ENCODE results near the gene PTPRK.

PTPRK gene

DNA sequence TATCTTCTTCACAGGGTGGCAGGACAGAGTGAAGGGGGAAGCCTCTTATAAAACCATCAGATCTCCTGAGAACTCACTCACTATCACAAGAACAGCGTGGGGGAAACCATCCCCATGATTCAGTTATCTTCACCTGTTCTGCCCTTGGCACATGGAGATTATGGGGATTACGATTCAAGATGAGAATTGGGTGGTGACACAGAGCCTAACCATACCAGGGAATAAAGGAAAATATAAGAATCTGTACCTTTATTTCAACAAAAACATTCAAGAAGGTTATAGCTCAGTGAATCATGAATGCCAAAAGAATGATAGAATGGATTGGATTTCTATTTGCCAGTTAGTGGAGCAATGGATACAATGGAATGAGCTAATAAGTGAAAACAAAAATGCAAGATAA lies 214.4 kb downstream of the PTPRK start:
- no peak overlapping the region for H3K4me3 ChIP-seq (ENCODE audit: low read length)
- no peaks in the 10 kb centered on the region for H3K9me3 ChIP-seq (ENCODE audit: control insufficient read depth, insufficient read depth, low read length)
- no CpG with 5 or more reads among the region's 2 CpGs for WGBS (ENCODE audit: insufficient coverage, insufficient read length)
- no peak overlapping the region for H3K27ac ChIP-seq (ENCODE audit: low read length)
- no peaks in the 10 kb centered on the region; the same call in 1 of the 2 replicates for H3K4me1 ChIP-seq (ENCODE audit: control insufficient read depth, insufficient read depth, low read length)
- DNase-seq (ENCODE audit: low read depth, low spot score), result no peak
- no peaks in the 10 kb centered on the region for H3K27me3 ChIP-seq (ENCODE audit: control insufficient read depth, insufficient read depth, low read length)
- no peaks in the 10 kb centered on the region for H3K36me3 ChIP-seq (ENCODE audit: control insufficient read depth, insufficient read depth, low read length)

DNA sequence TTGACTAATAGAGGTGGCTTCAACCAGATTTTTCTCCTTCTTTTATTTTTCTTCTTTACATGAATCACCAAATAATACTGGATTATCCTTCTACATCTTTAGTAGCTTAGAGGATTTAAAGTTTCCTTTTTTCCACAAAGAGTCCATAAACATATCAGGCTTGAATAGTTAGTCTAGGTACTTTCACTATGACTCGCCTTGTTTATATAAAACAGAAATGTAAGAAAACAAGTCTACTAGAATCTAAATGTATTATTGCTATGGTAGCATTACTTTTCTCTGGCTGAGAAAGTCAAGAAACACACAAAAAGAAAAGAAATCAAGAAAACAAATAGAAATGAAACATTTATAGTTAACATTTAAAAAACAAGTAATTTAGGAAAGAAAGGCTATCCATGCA lies 215.2 kb downstream of the PTPRK start:
- H3K27me3 ChIP-seq (ENCODE audit: control insufficient read depth, insufficient read depth, low read length), result no peaks in the 10 kb centered on the region
- WGBS (ENCODE audit: insufficient coverage, insufficient read length), result no CpG with 5 or more reads among the region's 1 CpG
- no peaks in the 10 kb centered on the region for H3K9me3 ChIP-seq (ENCODE audit: control insufficient read depth, insufficient read depth, low read length)
- H3K27ac ChIP-seq (ENCODE audit: low read length), result no peak overlapping the region
- H3K4me1 ChIP-seq (ENCODE audit: control insufficient read depth, insufficient read depth, low read length), result no peaks in the 10 kb centered on the region
- H3K36me3 ChIP-seq (ENCODE audit: control insufficient read depth, insufficient read depth, low read length), result no peaks in the 10 kb centered on the region
- DNase-seq (ENCODE audit: low read depth, low spot score), result no peak
- H3K4me3 ChIP-seq (ENCODE audit: low read length), result no peak overlapping the region

DNA sequence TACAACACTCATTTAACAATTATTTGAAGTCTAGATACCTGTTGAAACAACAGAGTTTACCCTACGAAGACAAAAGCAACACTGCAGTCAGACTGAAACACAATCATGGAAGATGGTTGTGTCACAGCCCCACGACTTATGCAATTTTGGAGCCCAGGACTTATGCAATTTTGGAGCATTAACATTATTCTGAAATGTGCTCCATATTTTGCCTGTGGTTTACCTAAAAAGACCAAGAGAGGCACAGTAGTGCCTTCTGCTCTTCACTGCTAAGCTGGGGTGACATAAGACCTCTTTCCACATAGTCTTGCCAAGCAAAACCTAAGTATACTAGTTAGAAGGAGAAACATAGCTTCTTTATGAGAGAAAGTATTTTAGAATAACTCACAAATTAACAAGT lies 216.5 kb downstream of the PTPRK start:
- Histone ChIP-seq H3K4me1 (ENCODE audit: control insufficient read depth, insufficient read depth, low read length) (no peaks in the 10 kb centered on the region), H3K9me3 (ENCODE audit: control insufficient read depth, insufficient read depth, low read length) (no peaks in the 10 kb centered on the region), H3K4me3 (ENCODE audit: low read length) (no peak overlapping the region), H3K27ac (ENCODE audit: low read length) (no peak overlapping the region), H3K36me3 (ENCODE audit: control insufficient read depth, insufficient read depth, low read length) (no peaks in the 10 kb centered on the region), H3K27me3 (ENCODE audit: control insufficient read depth, insufficient read depth, low read length) (no peaks in the 10 kb centered on the region)
- DNase-seq (ENCODE audit: low read depth, low spot score), result no peak
- WGBS (ENCODE audit: insufficient coverage, insufficient read length), result no CpG with 5 or more reads among the region's 2 CpGs

DNA sequence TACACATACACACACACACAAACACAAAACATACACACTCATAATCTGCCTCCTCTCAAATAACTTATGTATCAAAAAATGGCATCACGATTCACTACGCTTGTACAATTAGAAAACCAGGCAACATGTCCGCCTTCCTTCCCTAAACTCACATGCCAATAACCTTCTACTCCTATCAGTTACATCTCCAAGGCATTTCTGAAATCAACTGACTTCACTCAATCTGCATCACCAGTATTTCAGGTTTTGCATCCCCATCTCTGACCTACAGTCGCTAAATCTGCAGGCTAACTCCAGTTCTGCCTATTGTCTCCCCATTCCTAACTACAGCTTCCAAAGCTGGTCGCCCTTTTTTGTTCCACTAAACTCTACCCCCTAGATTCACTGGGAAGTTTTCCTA lies 217.5 kb downstream of the PTPRK start:
- no peaks in the 10 kb centered on the region for H3K36me3 ChIP-seq (ENCODE audit: control insufficient read depth, insufficient read depth, low read length)
- H3K4me3 ChIP-seq (ENCODE audit: low read length), result no peak overlapping the region
- no peak overlapping the region for H3K27ac ChIP-seq (ENCODE audit: low read length)
- WGBS (ENCODE audit: insufficient coverage, insufficient read length), result 100% methylated on average over 2 of the region's 5 CpGs
- H3K9me3 ChIP-seq (ENCODE audit: control insufficient read depth, insufficient read depth, low read length), result no peaks in the 10 kb centered on the region
- no peak for DNase-seq (ENCODE audit: low read depth, low spot score)
- no peaks in the 10 kb centered on the region for H3K4me1 ChIP-seq (ENCODE audit: control insufficient read depth, insufficient read depth, low read length)
- H3K27me3 ChIP-seq (ENCODE audit: control insufficient read depth, insufficient read depth, low read length), result no peaks in the 10 kb centered on the region

DNA sequence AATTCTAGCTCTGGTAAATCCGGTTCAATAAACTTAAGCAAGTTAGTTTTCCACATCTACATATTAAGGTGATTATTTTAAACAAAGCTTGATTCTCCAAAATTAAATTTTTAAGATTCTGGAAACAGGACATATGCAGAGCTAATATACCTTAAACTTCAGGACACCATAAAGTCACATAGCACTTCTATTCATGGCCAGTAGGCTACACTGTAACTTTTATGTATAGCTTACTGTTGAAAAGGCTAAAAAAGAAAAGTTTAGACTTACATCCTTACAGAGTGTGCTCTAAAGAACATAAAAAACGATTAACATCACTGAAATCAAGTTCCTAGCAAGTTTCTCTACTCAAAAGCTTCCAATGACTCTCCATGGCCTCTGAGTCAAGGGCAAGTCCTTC lies 224.7 kb downstream of the PTPRK start:
- H3K4me3 ChIP-seq (ENCODE audit: low read length), result no peak overlapping the region
- no peak for DNase-seq (ENCODE audit: low read depth, low spot score)
- no peaks in the 10 kb centered on the region for H3K4me1 ChIP-seq (ENCODE audit: control insufficient read depth, insufficient read depth, low read length)
- no peaks in the 10 kb centered on the region for H3K27me3 ChIP-seq (ENCODE audit: control insufficient read depth, insufficient read depth, low read length)
- H3K9me3 ChIP-seq (ENCODE audit: control insufficient read depth, insufficient read depth, low read length), result no peaks in the 10 kb centered on the region
- no peaks in the 10 kb centered on the region for H3K36me3 ChIP-seq (ENCODE audit: control insufficient read depth, insufficient read depth, low read length)
- no peak overlapping the region for H3K27ac ChIP-seq (ENCODE audit: low read length)
- WGBS (ENCODE audit: insufficient coverage, insufficient read length), result no CpG with 5 or more reads among the region's 2 CpGs

DNA sequence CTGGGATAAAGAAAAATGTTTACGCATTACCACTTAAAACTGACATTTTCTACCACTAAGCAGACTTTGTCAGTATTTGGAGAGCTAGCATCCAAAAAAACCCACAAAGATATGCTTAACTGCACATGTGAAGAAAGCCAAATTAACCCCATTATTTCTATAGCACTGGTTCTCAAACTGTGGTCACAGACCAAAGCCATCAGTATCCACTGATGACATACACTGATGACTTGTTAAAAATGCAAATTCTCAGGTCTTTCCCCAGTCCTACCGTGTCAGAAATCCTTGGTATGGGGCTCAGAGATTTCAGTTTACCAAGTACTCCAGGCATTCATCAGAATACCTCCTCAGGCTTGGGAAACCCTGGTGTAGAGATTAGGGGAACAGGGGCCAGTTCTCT lies 230.2 kb downstream of the PTPRK start:
- no peaks in the 10 kb centered on the region for H3K27me3 ChIP-seq (ENCODE audit: control insufficient read depth, insufficient read depth, low read length)
- no peak overlapping the region for H3K4me3 ChIP-seq (ENCODE audit: low read length)
- H3K9me3 ChIP-seq (ENCODE audit: control insufficient read depth, insufficient read depth, low read length), result no peaks in the 10 kb centered on the region
- no peaks in the 10 kb centered on the region for H3K4me1 ChIP-seq (ENCODE audit: control insufficient read depth, insufficient read depth, low read length)
- DNase-seq (ENCODE audit: low read depth, low spot score), result no peak
- H3K27ac ChIP-seq (ENCODE audit: low read length), result no peak overlapping the region
- H3K36me3 ChIP-seq (ENCODE audit: control insufficient read depth, insufficient read depth, low read length), result no peaks in the 10 kb centered on the region
- WGBS (ENCODE audit: insufficient coverage, insufficient read length), result no CpG with 5 or more reads among the region's 2 CpGs

DNA sequence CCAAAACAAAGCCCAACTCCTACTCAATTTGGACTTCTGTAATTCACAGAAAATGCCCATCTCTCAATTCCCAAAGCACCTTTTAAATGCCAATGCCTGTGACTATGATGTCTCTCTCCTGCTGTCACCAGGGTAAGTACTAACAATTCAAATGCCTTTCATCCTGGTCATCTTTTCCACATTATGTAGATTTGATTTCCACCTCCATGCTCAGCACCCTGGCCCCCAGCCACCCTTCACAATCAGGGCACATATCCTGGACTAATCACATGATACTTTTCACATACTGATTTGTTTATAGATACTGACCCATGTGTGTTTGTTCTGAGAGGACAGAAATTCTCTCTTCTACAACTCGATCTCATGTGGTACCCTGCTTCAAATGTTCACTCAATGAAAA lies 236.3 kb downstream of the PTPRK start:
- WGBS (ENCODE audit: insufficient coverage, insufficient read length), result no CpG with 5 or more reads among the region's 1 CpG
- no peaks in the 10 kb centered on the region for H3K36me3 ChIP-seq (ENCODE audit: control insufficient read depth, insufficient read depth, low read length)
- peaks cover 2% of the 10 kb centered on the region; the same call in 1 of the 2 replicates for H3K4me1 ChIP-seq (ENCODE audit: control insufficient read depth, insufficient read depth, low read length)
- H3K27ac ChIP-seq (ENCODE audit: low read length), result no peak overlapping the region
- no peaks in the 10 kb centered on the region for H3K27me3 ChIP-seq (ENCODE audit: control insufficient read depth, insufficient read depth, low read length)
- no peak for DNase-seq (ENCODE audit: low read depth, low spot score)
- no peaks in the 10 kb centered on the region for H3K9me3 ChIP-seq (ENCODE audit: control insufficient read depth, insufficient read depth, low read length)
- no peak overlapping the region for H3K4me3 ChIP-seq (ENCODE audit: low read length)

DNA sequence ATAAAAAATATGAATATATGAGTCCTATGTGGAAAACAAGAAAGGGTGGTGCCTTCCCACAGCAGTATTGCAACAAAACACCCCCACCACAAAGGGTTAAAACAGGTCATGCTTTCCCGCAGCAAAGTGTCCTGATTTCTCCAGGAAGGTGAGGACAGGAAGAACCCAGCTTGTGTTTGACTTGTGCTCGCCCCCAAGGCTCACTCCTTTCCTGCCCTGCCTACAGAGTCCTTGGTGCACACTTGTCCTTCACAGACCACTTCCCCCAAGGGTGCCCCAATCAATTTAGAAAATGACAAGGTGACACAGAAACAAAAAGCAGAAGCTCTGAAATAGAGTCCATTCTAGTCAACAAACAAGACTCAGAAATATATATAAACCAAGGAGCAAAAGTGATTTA lies 237.4 kb downstream of the PTPRK start:
- Histone ChIP-seq H3K4me3 (ENCODE audit: low read length) (no peak overlapping the region), H3K36me3 (ENCODE audit: control insufficient read depth, insufficient read depth, low read length) (no peaks in the 10 kb centered on the region), H3K9me3 (ENCODE audit: control insufficient read depth, insufficient read depth, low read length) (no peaks in the 10 kb centered on the region), H3K27ac (ENCODE audit: low read length) (no peak overlapping the region), H3K4me1 (ENCODE audit: control insufficient read depth, insufficient read depth, low read length) (peaks cover 2% of the 10 kb centered on the region; the same call in 1 of the 2 replicates), H3K27me3 (ENCODE audit: control insufficient read depth, insufficient read depth, low read length) (no peaks in the 10 kb centered on the region)
- no peak for DNase-seq (ENCODE audit: low read depth, low spot score)
- WGBS (ENCODE audit: insufficient coverage, insufficient read length), result no CpG with 5 or more reads among the region's 2 CpGs

DNA sequence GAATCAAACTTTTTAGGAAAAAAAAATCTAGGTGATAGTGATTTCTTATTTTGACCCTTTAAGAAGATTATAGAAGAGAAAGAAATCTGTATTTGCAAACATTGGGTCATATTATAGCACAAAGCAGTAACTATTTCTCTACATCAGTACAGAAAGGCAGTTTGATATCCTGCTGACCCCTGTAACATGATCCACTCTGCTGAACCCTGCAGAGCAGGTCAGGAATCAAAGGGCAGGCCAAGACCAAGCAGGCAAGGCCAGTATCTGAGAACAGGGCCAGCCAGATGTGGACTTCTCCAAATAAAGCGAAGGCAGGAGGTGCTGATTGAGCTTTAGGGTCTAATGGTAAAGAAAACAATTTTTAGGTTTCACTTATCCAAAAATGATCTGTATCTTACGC lies 239.4 kb downstream of the PTPRK start:
- Histone ChIP-seq H3K27ac (ENCODE audit: low read length) (no peak overlapping the region), H3K9me3 (ENCODE audit: control insufficient read depth, insufficient read depth, low read length) (no peaks in the 10 kb centered on the region), H3K4me1 (ENCODE audit: control insufficient read depth, insufficient read depth, low read length) (peaks cover 2% of the 10 kb centered on the region; the same call in 1 of the 2 replicates), H3K27me3 (ENCODE audit: control insufficient read depth, insufficient read depth, low read length) (no peaks in the 10 kb centered on the region), H3K4me3 (ENCODE audit: low read length) (no peak overlapping the region), H3K36me3 (ENCODE audit: control insufficient read depth, insufficient read depth, low read length) (no peaks in the 10 kb centered on the region)
- DNase-seq (ENCODE audit: low read depth, low spot score), result no peak
- no CpG with 5 or more reads among the region's 2 CpGs for WGBS (ENCODE audit: insufficient coverage, insufficient read length)

DNA sequence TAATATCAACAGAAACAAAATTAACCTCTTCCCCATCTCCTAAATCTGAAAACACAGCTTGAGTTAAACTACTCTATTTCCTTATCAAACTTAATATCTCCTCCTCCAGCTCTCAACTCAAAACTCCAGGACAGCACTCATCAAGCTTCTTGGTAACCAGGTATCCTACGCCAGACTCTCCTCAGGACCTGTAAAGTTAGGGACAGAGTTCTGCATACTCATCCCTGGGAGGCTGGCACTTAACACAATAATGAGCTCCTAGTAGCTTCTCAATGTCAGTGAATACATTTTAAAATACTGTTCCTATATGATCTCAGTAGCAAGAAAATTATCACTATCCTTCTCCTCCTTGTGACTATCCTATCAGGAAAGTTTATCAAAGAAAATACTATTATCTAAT lies 240.3 kb downstream of the PTPRK start:
- DNase-seq (ENCODE audit: low read depth, low spot score), result no peak
- no peak overlapping the region for H3K27ac ChIP-seq (ENCODE audit: low read length)
- no CpG with 5 or more reads among the region's 1 CpG for WGBS (ENCODE audit: insufficient coverage, insufficient read length)
- no peaks in the 10 kb centered on the region for H3K9me3 ChIP-seq (ENCODE audit: control insufficient read depth, insufficient read depth, low read length)
- H3K27me3 ChIP-seq (ENCODE audit: control insufficient read depth, insufficient read depth, low read length), result no peaks in the 10 kb centered on the region
- peaks cover 2% of the 10 kb centered on the region; the same call in 1 of the 2 replicates for H3K4me1 ChIP-seq (ENCODE audit: control insufficient read depth, insufficient read depth, low read length)
- no peaks in the 10 kb centered on the region for H3K36me3 ChIP-seq (ENCODE audit: control insufficient read depth, insufficient read depth, low read length)
- H3K4me3 ChIP-seq (ENCODE audit: low read length), result no peak overlapping the region

DNA sequence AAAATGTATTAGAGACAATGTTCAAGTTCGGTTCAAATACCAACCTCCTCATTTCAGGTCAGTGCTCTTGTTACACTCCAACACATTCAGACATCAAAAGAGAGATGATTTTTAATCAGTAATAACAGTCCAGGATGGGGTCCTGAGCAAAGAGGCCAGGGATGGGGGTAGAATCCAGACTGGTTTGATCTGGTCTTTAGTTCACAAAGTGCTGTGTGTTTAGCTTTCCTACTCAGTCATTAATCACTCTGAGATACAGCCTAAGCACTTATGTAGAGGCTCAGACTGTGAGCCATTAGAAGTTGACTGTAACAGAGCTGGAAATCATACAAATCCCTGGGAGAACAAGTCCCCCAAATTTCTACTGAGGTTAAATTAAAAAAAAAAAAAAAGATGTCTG lies 241.6 kb downstream of the PTPRK start:
- no peak for DNase-seq (ENCODE audit: low read depth, low spot score)
- no peaks in the 10 kb centered on the region for H3K9me3 ChIP-seq (ENCODE audit: control insufficient read depth, insufficient read depth, low read length)
- WGBS (ENCODE audit: insufficient coverage, insufficient read length), result no CpG with 5 or more reads among the region's 1 CpG

More for the DNA sequence above, 241.6 kb downstream of the PTPRK start:
- Histone ChIP-seq H3K4me1 (ENCODE audit: control insufficient read depth, insufficient read depth, low read length) (no peaks in the 10 kb centered on the region; the same call in 1 of the 2 replicates), H3K36me3 (ENCODE audit: control insufficient read depth, insufficient read depth, low read length) (no peaks in the 10 kb centered on the region), H3K27me3 (ENCODE audit: control insufficient read depth, insufficient read depth, low read length) (no peaks in the 10 kb centered on the region), H3K27ac (ENCODE audit: low read length) (no peak overlapping the region), H3K4me3 (ENCODE audit: low read length) (no peak overlapping the region)
